Heart left ventricle (tissue), 16 donors: Measurements from ENCODE around the gene OR52E6. TPM values are rescaled to one million over a fixed set of nuclear protein-coding genes. Genes with fewer than 3 reads are reported as not detected.

ENCODE experiments used
- ATAC-seq, 4 donors: fragments of 200-7000 bp; cut with Tn5 transposase; one replicate each; pipeline ENCODE4 v1.9.1; 2020 to 2022; ENCODE audit warnings: moderate library complexity in 4 of 4, mild to moderate bottlenecking in 3 of 4, moderate number of reproducible peaks in 1 of 4
- DNase-seq, 5 donors: peaks; one replicate each; pipeline ENCODE4 v3.0.0-alpha.2; 2020
- H3K27ac ChIP-seq, 12 donors: fragments of 200-600 bp; sonication (generic) in 4 of 12; one replicate each; pipeline versions ENCODE4 v1.5.0 to v1.8.0; 2016 to 2022; ENCODE audit warnings: mild to moderate bottlenecking in 2 of 12
- H3K27me3 ChIP-seq, 9 donors: fragments of 200-600 bp; sonication (generic) in 2 of 9; one replicate each; pipeline versions ENCODE4 v1.5.1 to v1.8.0; 2016 to 2022; ENCODE audit warnings: mild to moderate bottlenecking in 3 of 9
- H3K36me3 ChIP-seq, 9 donors: fragments of 200-600 bp; sonication (generic) in 2 of 9; one replicate each; pipeline versions ENCODE4 v1.5.0 to v1.8.0; 2018 to 2022; ENCODE audit warnings: mild to moderate bottlenecking in 2 of 9
- H3K4me1 ChIP-seq, 12 donors: fragments of 200-600 bp; sonication (generic) in 4 of 12; one replicate each; pipeline versions ENCODE4 v1.5.0 to v1.8.0; 2016 to 2022; ENCODE audit warnings: mild to moderate bottlenecking in 3 of 12
- H3K4me3 ChIP-seq, 12 donors: fragments of 200-600 bp; sonication (generic) in 4 of 12; one replicate each; pipeline versions ENCODE4 v1.5.0 to v1.8.0; 2017 to 2022; ENCODE audit warnings: mild to moderate bottlenecking in 9 of 12, moderate library complexity in 4 of 12
- H3K9me3 ChIP-seq, 12 donors: fragments of 200-600 bp; sonication (generic) in 4 of 12; one replicate each; pipeline versions ENCODE4 v1.5.0 to v1.8.0; 2016 to 2022; ENCODE audit warnings: mild to moderate bottlenecking in 1 of 12
- POLR2A ChIP-seq, 2 donors: fragments of 450-650 bp; IDR thresholded peaks; one replicate each; pipeline ENCODE4 v1.6.1; 2017; ENCODE audit warnings: antibody characterized with exemption in 2 of 2, mild to moderate bottlenecking in 2 of 2, moderate library complexity in 2 of 2
- WGBS, 4 donors: extraction: QIAGEN DNeasy Blood & Tissue Kit in 2 of 4; methylation state at CpG; one replicate each; pipeline versions ENCODE4 v1.1.5 to v1.1.7; 2013 to 2018; 5-methylcytosine and 5-hydroxymethylcytosine counted together
- intact Hi-C, 10 donors: fragments of 100-400 bp; cut with DNase I; formaldehyde crosslinking; loops; one replicate each; pipeline versions ENCODE4 v1.11.1 to v1.14.2; 2022
- polyA plus RNA-seq, 2 donors: library from polyadenylated mRNA; stranded (reverse); fragments of 200-250 nt; gene quantifications; one replicate each; pipeline ENCODE4 v1.2.3, GENCODE V29; 2013
- total RNA-seq, 9 donors: library from RNA; depleted of rRNA in 2 of 9; stranded (reverse); fragments of >200 nt in 2 of 9; fragmentation: NEBNext Ultra II Directional in 3 of 9; extraction: Animal tissue kit (Norgen Biotek cat#: 25700) in 3 of 9; gene quantifications; one replicate each; pipeline versions ENCODE4 v1.1.0 to v1.2.4, GENCODE V29; 2016 to 2023
- TF ChIP-seq, protein P1 (sequence below), 12 donors: fragments of 200-600 bp; sonication (generic) in 4 of 12; IDR thresholded peaks; one replicate each; pipeline versions ENCODE4 v1.5.0 to v1.8.0; 2018 to 2022; ENCODE audit warnings: antibody characterized with exemption in 12 of 12, mild to moderate bottlenecking in 5 of 12
- donor health status: ischemic (EF 13 %, LVEDD 7.1; RV severe dilation, severe dysfunction).
- donor health status: healthy with polysubstance abuse.
- donor health status: DM: no; HTN: yes; CAD: no.
- donor health status: DM: no; HTN: no; CAD: no.
- donor health status: ischemic (EF 25% LVEDD 6.9; RV normal size, moderate dysfunction).
- donor health status: ischemic (EF 25% LVEDD 5.7; RV mildly dilated, moderate dysfunction).
- donor health status: healthy.
- donor health status: DM: yes; HTN: yes; CAD: no.
- donor health status: ischemic (EF 35%, LVEDD 5.7; RV mildly dilated, moderate dysfunction).
- donor health status: nonischemic (EF 11% LVEDD 7.7; RV severe dilation, severe dysfunction).
- donor health status: DM: yes; HTN: yes; CAD: no.
- donor health status: PGD.
- donor health status: ischemic (EF 29% LVEDD 5.4; RV normal size, mild dysfunction).
- donor health status: nonischemic (EF 23%, LVEDD 6.1; RV moderate dilation, normal function).

Gene OR52E6
- total and polyA plus RNA-seq, 11 donors = not detected

DNA sequence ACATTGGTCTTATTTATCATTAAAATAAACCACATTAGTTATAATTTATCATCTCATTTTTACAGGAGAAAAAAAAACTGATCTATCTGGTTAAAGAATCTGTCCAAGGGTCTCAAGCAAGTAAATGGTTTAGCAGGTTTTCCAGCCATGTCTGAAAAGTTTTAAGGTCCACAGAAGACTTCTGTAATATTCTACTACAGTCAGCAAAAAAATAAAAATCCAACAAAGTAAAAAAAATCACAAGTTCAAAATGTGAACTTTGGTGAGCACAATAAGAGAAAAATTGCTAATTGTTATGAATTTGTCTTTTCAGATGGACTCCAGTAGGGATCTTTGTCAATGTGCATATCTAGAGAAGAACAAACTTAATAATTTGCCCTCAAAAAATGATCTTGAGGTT, 40.1 kb upstream of the OR52E6 start:
- no peak for ATAC-seq
- Histone ChIP-seq H3K4me3 (no peak overlapping the region), H3K27ac (no peak overlapping the region), H3K4me1 (no peaks in the 10 kb centered on the region), H3K27me3 (no peaks in the 10 kb centered on the region), H3K9me3 (no peaks in the 10 kb centered on the region), H3K36me3 (no peaks in the 10 kb centered on the region)
- DNase-seq = no peak
- TF ChIP-seq, protein P1, sequence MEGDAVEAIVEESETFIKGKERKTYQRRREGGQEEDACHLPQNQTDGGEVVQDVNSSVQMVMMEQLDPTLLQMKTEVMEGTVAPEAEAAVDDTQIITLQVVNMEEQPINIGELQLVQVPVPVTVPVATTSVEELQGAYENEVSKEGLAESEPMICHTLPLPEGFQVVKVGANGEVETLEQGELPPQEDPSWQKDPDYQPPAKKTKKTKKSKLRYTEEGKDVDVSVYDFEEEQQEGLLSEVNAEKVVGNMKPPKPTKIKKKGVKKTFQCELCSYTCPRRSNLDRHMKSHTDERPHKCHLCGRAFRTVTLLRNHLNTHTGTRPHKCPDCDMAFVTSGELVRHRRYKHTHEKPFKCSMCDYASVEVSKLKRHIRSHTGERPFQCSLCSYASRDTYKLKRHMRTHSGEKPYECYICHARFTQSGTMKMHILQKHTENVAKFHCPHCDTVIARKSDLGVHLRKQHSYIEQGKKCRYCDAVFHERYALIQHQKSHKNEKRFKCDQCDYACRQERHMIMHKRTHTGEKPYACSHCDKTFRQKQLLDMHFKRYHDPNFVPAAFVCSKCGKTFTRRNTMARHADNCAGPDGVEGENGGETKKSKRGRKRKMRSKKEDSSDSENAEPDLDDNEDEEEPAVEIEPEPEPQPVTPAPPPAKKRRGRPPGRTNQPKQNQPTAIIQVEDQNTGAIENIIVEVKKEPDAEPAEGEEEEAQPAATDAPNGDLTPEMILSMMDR (IDR thresholded peaks at IDR 0.05) = no peak
- no peak for TF ChIP-seq POLR2A (IDR thresholded peaks at IDR 0.05)
- intact Hi-C loops = no loop called here

- H3K36me3 ChIP-seq = no peaks in the 10 kb centered on the region
- no peak within 1 kb of the TSS for H3K4me3 ChIP-seq
- H3K4me1 ChIP-seq = no peaks in the 10 kb centered on the region
- TF ChIP-seq, protein P1 (IDR thresholded peaks at IDR 0.05) = no peak
- TF ChIP-seq POLR2A (IDR thresholded peaks at IDR 0.05) = no peak
- ATAC-seq = no peak
- H3K27me3 ChIP-seq = no peaks in the 10 kb centered on the region
- WGBS, 4 donors = 73 to 75% (median 74%) methylated on average over 4 of the region's 4 CpGs
- intact Hi-C loops = no loop called here
- H3K9me3 ChIP-seq = no peaks in the 10 kb centered on the region
- no peak for DNase-seq
- H3K27ac ChIP-seq = no peak within 1 kb of the TSS
Observed at GRCh38 chr11:5880329-5880728, 38.6 kb upstream of the OR52E6 start, which contains the start of gene OR52E4. TSS of gene OR52E4 (plus strand) at chr11:5880629. CDS start at chr11:5884293, 3,664 bp downstream.

DNA sequence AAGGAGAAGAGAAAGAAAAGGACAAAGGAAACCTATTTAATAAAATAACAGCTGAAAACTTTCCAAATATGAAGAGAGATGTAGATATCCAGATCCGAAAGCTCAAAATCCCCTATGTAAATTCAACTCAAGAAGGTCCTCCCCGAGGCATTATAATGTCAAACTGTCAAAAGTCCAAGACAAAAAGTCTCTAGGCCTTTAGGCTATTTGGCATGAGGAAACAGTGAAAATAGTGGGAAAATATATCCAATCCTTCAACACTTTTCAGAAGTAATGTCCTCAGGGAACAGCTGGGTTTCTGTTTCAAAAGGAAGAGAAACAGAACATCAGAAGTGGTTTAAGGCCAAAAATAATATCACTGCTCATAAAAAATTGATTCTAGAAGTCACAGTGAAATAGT, 36.9 kb upstream of the OR52E6 start:
- Histone ChIP-seq H3K27ac (no peak overlapping the region), H3K9me3 (no peaks in the 10 kb centered on the region), H3K36me3 (no peaks in the 10 kb centered on the region), H3K4me3 (no peak overlapping the region), H3K4me1 (no peaks in the 10 kb centered on the region), H3K27me3 (no peaks in the 10 kb centered on the region)
- no peak for DNase-seq
- intact Hi-C loops = no loop called here
- TF ChIP-seq, protein P1 (IDR thresholded peaks at IDR 0.05) = no peak
- TF ChIP-seq POLR2A (IDR thresholded peaks at IDR 0.05) = no peak
- WGBS, 4 donors = 50 to 64% (median 55%) methylated on average over 2 of the region's 2 CpGs
- no peak for ATAC-seq

- Histone ChIP-seq H3K27ac (no peak overlapping the region), H3K9me3 (peaks cover 0 to 8% (median 0%) of the 10 kb centered on the region in 12 donors), H3K27me3 (no peaks in the 10 kb centered on the region), H3K36me3 (no peaks in the 10 kb centered on the region), H3K4me1 (no peaks in the 10 kb centered on the region), H3K4me3 (no peak overlapping the region)
- intact Hi-C loops = no loop called here
- no peak for TF ChIP-seq POLR2A (IDR thresholded peaks at IDR 0.05)
- TF ChIP-seq, protein P1 (IDR thresholded peaks at IDR 0.05) = no peak
- no peak for ATAC-seq
- DNase-seq = no peak
- WGBS, 4 donors = 76 to 82% (median 77%) methylated on average over 2 of the region's 2 CpGs
Observed at GRCh38 chr11:5865826-5866225, 24.1 kb upstream of the OR52E6 start.
